ENCODE results near the gene ZNF503. TPM values are rescaled to one million over a fixed set of nuclear protein-coding genes. Genes with fewer than 3 reads are reported as not detected.

The ZNF503 gene
- total and polyA plus RNA-seq, 2 of the 8 experiments (the other 6 are each of a cell fraction or from before 2014, with no cell fraction given), result 0.03 to 0.13 TPM

DNA sequence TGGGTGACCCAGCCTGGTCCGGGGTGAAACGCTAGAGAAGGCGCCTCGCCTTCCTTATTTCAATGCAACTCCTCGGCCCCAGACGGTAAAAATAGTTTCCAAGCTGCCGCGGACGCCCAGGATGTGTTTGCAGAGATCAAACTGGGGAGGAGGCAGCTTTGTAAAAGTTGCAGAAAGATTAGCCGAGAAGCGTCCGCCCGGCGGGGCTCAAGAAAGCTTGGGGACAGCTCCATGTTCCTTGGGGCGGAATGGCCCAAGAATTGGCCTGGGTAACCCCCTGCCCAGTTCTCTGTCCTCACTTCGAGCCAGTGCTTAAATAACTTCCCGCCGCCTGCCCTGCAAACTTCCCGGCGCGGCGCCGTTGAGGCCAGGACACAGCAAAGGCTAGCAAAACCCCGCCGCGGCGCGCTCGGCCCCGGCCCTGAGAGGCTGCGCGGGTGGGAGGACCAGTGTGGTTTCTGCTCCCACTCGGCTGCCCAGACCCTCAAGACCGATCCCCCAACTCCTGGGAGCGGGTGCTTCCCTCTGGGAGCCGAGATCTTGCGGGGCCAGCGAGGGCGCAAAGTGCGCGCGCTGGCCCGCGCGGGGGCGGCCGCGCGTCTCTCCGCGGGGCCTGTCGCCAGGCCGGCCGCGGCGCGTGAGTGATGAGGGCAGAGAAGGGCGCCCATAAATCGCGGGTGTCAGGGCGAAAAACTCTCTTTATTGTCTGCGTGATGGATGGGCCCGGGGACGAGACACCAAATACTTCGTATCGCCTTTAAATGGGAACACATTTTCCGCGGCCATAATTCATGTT is 6.3 kb upstream of the ZNF503 start (continued):
- TF ChIP-seq CTBP2 (IDR thresholded peaks at IDR 0.05; ENCODE audit: borderline replicate concordance, insufficient read depth, insufficient read length, low read length), result peak; percentile 87
- TF ChIP-seq, protein P1, sequence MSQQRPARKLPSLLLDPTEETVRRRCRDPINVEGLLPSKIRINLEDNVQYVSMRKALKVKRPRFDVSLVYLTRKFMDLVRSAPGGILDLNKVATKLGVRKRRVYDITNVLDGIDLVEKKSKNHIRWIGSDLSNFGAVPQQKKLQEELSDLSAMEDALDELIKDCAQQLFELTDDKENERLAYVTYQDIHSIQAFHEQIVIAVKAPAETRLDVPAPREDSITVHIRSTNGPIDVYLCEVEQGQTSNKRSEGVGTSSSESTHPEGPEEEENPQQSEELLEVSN (IDR thresholded peaks at IDR 0.05), result peak; percentile 68; the same call in 1 of the 2 replicates
